H4 (cell line): ENCODE measurements around the gene PRXL2B. TPM values are rescaled to one million over a fixed set of nuclear protein-coding genes. Genes with fewer than 3 reads are reported as not detected.

Source experiments
- DNase-seq: peaks from one replicate; pipeline ENCODE4 v3.0.0-alpha.2; 2015; ENCODE audit warnings: low spot score
- total RNA-seq: library from RNA; depleted of rRNA; stranded (reverse); fragments of >200 nt; shearing (Covaris generic); gene quantifications from 2 replicates; pipeline ENCODE4 v1.2.3, GENCODE V29; 2014

The PRXL2B gene
- total RNA-seq, 1 experiment from 2014 or later: 18.8 TPM

DNA sequence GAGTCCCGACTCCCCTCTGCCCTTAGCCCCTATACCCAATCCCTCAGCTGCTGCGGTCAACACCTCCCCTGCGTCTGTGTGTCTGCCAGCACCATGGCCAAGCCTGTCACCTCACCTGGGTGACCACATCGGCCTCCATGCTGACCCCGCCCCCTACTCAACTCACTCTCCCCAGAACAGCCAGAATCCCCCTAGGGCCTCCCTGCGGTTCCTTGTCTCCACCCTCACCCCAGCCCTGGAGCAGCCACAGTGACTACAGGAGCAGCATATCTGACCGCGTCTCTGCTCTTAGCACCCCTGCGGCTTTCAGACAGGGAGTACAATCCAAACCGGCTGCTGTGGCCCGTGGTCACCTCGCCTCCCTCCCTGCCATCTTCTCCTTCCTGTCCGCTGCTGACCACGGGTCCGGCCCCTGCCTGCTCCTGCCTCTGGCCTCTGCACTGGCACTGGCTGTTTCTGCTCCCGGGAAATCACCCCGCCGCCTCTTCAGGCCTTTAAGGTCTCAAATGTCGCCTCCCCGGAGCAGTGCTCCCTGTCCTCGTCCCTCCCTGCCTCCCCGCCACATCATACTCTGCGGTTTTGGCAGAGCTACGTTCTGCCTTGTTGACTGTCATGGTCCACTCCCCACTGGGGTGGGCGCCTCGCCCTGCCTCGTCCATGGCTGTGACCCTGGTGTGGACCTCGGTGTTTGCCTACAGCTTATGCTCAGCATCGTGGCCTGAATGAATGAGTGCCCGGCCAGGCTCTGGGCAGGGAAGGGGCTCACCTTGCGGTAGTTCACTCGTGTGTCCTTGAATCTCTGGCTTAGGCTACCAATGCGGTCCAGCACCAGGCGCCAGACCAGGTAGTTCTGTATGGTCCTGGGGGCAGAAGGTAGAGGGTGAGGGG, 11.1 kb downstream of the PRXL2B start:
- no peak for DNase-seq

DNA sequence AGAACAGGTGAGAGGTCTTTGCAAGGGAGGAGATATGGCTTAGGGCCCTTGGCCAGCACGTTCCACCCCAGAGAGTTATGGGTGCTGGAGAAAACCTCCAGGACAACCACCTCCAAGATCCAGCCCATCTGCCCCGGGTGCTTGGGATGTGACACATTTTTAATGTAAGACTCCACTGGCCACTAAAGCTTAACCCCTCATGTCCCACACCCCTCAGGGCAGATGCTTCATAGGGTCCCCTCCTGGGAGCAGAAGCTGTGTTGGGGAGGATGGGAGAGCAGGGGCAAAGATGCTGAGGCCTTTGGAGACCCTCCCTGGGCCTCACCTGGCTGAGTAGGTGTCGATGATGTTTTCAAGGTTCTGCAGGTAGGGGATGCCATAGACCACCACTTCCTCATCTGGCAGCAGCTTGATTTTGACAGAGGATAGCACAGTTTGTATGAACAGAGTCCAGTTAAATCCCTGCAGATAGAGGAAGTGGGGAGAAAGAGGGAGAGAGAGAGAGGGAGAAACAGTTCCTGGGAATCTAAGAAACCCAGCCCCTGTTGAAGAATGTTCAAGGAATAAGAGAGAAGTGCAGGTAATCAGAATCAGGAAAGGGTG, 11.9 kb downstream of the PRXL2B start:
- no peak for DNase-seq

DNA sequence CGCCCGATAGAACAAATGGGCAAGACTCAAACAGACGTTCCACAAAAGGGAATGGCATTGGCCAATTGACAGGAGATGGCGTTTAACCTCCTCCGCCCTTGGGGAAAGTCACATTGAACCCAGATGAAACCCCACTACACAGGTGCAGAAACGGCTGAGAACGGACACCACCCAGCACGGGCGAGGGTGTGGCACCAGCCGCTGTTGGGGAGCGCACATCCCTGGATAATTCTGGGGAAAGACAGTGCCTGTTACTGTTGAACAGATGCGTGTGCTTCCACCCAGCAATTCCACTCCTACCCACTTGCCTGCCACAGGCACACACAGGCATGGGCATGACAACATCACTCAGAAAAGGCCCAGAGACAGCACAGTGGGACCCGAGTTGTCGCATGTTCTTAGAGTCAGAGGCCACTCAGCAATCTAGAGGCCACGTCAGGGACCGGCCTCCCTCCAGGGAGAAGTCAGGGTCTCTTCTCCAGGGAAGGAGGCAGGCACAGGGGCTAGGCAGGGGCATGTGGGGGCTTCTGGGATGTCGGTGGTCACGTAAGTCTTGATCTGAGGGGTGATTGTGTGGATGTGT, 15.2 kb downstream of the PRXL2B start:
- DNase-seq: no peak

DNA sequence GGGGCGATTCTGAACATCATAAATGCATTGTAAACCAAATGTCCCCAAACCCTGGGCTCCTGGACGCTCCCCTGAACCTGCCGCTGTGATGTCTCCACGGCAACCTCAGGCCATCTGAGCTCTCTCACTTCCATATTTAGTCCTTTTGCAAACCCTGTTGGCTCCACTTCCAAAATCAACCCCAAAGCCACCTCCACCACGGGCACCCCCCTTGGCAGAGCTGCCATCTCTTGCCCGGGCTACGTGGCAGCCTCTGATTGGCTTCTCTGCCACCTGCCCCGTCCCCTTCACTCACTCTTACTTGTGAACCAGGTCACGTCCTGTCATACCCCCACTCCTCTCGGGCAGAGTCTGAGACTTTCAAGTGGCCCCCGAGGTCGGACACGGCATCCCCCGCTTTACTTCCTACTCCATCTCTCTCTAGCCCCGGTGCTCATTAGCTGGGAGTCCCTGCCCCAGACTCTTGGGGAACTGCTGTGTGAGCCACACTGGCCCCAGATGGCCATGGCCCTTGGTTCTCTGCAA, 15.8 kb downstream of the PRXL2B start:
- no peak for DNase-seq

DNA sequence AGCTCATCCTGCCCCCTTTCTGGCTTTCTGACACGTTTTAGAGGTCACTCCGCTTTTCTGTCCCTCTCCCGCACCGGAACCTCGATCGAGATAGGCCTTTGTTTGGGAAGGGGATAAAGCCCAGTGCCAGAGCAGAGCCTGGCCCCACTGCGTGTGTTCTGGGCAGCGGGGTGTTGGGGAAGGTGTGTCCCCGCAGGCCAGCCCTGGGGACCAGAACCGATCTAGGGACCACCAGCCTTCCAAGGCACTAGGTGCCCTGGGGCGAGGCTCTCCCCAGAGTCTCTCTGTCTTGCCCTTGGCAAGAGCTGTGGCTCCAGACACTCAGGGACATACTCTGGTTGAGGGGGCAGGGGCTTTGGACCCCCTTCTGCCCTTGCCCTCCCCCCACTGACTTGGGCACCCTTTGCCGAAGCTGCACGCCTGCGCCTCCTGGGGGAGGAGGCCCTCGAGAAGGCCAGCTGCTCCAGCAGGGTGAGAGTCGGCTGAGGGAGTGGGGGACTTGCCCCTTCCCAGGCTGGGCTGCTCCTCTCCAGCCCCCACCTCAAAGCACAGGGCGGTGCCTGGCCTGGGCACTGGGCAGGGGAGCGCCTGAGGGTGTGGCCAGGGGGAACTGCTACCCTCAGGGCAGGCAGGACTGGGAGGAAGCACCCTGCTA, 16.4 kb downstream of the PRXL2B start:
- no peak for DNase-seq

DNA sequence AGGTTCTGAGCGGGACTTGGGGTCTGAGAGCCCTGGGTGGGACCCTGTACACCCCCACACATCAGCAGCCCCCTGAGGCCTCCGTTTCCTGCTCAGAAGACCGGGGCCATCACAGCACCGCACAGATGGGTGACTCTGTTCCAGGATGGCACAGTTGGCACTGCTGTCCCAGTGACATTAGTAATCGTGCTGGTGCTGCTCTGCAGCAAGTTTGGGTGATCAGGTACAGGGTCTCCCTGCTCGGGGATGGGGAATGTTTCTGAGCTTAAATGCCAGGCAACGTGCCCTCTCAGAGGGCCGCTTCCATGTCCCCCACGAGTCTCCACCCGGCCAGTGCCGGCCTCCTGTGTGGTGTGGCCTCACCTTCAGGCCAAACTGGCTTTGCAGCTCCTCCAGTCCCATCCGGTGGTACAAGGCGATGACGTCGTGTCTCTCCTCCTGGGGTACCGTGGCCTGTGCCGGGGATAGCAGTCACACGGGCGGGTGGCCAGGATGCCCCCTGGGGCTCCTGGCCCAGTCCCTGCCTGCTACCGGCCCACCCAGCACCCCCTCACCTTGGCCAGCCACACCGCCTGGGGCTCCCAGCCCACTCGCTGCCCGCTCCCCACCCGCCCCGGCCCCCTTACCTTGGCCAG, 17.1 kb downstream of the PRXL2B start:
- DNase-seq: no peak

DNA sequence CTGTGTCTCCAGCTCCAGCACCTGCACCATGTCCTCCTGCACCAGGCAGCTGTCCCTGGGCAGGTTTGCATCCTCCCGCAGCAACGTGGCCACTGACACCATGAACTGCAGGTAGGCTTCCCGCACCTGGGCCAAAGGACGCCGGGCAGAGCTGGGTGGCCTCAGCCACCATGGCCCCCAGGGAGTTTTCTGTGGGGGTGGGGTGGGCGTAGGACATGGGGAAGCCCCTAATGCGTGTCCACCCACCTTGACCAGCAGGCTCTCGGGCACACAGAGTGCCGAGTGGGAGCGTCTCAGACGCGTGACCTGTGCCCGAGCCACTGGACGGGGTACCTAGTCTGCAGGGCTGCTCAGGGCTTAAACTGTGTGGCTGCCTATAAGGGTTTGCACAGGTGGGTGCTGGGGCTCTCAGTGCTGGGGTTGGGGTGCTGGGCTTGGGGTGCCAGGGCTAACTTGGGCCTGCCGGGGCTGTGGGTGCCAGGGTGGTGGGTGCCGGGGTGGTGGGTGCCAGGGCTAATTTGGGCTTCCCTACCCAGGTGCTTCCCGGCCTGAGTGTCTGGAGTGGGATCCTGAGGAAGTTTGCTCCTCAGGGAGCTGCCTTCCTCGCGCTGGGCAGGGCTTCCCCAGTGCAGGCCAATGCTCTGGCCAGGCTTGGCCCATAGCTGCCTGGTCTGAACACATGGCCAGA, 17.7 kb downstream of the PRXL2B start:
- DNase-seq: no peak

DNA sequence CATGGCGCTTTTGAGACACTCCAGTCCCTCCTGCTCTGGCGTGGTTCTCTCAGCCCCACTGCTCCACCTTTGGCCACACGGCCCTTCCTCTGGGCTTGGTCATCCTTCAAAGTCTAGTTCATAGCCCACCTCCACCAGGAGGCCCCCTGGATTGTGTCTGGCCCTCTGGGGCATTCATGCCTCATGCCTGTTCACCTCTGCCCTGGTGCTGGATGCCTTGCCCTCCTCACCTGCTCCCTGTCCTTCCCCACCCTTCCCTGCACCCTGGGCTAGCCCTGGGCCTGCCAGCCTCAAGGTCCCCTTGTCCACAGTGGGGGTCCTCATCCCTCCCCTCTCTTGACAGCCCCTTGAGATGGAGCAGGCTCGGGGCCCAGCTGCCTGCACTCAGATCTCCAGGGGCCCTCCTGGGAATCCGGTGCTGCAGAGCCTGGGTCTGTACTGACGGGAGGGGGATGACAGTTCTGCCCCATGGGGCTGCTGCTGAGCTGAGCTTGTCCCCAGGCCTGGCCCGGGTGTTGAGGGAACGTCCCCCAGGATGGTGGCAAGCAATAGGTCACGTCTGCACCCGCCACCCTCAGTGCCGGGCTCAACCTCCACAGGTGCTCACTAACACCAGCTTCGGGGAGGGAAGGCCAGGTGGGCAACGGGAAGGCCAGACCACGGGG, 18.4 kb downstream of the PRXL2B start:
- no peak for DNase-seq

DNA sequence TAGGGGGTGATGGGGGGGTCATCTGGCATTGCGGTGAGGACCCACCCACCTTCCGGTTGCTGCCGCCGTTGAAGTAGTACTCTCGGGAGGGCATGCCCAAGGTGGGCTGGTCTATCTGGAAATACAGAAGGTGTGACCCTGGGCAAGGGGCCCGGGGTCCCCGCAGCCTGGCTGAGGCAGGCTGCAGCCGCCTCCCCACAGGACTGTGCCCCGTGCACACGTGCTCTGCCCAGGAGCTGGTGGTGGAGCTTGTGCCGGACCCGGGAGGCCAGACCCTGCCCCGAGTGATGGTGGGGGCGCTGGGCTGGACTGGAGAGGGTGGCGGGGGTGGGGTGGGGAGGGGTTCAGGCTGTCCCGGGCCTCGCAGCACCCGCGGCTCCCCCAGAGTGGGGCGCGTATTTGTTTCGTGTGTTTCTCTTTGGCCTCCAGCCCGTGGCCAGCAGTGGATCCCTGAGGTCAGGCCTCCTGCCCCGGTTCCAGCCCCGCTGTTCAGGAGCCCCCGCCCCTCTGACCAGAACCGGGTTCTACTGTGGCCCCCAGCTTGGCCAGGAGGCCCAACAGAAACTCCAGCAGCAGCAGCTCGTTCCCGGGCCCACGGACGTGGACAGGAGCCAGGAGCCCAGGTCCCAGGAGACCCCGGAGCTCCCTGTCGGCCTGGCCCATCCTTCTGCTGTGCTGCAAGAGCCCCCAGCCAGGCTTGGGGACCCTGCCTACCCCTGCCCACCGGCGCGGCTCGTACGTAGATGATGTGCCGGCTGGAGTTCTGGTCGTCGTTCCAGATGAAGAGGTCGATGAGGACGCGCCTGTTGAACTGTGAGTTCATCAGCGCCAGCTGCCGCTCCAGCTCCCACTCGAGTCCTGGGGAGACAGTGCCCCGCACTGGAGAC, 19.2 kb downstream of the PRXL2B start:
- DNase-seq: no peak

DNA sequence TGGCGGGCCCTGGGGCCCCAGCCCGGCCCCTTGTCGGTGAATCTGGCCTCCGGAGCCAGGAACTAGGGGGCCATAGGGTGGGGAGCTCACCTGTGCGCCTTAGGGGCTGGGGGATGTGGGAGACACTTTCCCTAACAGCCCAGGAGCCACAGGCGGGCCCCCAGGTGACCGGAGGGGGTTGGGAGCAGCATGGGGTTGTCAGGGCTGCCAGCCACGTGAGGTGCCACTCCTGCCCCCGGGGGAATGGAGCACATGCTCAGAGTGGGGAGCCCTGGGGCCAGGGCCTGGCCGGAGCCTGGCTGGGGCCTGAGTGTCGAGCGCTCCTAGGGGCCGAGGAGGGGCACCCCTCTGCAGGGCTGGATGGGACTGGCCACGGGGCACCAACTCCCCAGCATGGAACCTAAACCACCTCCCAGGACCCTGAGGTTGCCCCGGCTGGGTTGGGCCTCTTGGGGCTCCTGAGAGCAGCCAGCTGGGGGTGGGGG, 19.9 kb downstream of the PRXL2B start:
- DNase-seq: no peak

DNA sequence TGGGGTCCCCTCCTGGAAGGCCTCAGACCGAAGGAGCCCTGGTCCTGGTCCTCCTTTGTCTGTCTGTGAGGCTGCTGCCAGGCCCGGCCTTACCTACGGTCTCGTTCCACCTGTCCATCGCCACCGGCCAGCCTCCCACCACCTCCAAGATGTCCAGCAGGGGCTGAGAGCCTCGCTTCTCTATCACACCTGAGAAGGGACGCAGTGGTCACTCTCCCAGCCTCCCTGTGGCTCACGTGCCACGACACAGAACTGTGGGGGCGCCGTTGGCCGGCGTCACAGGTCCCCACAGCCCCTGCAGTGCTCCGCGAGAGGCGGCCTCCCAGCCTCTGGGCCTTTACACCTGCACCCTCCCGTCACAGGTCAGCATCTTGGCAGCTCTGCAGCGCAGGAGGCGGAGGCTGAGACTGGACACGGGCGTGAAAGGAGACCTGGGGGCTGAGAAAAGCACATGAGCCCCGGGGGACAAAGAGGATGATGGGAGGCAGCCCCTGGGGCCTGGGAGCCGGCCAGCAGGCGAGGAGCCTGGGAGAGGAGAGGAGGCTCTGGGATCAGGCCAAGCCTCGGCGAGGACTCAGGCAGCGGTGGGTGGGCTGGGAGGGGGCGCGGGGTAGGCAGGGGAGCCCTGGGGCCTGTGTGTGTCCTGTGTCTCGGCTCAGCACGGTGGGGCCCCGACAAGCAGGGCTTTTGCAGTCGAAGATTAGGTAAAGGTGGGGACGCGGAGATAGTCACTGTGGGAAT, 20.5 kb downstream of the PRXL2B start:
- no peak for DNase-seq

DNA sequence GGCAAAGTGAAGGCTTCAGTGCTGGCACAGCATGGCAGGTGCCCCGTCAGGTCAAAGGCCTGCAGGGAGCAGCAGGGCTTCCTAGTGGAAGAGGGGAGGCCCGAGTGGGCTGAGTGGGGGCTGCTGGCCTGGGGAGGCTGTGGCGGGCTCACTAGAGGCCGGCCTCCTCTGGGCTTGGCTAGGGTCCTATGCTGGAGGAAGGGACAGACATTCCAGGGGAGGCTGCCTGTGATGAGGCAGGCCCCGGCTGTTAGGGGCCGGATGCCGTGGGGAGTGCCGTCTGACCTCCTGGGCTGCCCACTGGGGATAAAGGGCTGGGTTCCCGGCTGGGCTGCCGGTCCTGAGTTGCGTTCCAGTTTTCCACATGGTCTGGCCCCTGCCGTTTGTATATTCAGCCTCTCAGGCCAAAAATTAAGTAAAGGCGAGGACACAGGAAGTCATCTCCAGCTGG, 21.1 kb downstream of the PRXL2B start:
- no peak for DNase-seq

DNA sequence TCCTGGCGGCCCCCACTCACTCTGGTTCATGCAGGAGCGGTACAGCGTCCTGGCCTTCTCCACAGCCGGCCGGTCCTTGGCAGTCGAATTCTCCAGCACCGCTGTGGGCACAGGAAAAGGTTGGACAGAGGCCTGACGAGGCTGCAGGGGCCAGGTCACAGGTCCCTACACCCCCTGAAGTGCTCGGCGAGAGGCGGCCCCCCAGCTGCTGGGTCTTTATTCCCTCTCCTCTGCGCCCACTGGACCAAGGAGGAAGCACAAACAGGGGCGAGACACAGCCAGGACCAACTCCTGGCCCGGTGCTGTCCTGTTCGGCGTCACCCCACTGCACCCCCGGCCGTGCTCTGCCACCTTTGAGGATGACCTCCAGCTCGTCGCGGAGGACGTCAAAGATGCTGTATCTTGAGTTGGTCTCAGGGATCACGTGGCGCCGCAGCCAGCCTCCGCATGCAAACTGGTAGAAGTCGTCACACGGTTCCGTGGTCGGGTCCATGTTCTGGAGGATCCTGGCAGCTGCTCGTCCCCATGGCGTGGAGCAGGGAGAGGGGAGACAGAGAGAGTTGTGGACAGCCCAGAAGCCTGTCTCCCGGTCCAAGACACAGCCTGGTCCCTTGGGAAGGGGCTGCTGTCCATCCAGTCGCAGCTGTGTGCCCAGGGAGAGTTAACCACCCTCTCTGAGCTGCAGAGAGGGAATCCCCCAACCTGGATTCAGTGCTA, 22.9 kb downstream of the PRXL2B start:
- DNase-seq: no peak

DNA sequence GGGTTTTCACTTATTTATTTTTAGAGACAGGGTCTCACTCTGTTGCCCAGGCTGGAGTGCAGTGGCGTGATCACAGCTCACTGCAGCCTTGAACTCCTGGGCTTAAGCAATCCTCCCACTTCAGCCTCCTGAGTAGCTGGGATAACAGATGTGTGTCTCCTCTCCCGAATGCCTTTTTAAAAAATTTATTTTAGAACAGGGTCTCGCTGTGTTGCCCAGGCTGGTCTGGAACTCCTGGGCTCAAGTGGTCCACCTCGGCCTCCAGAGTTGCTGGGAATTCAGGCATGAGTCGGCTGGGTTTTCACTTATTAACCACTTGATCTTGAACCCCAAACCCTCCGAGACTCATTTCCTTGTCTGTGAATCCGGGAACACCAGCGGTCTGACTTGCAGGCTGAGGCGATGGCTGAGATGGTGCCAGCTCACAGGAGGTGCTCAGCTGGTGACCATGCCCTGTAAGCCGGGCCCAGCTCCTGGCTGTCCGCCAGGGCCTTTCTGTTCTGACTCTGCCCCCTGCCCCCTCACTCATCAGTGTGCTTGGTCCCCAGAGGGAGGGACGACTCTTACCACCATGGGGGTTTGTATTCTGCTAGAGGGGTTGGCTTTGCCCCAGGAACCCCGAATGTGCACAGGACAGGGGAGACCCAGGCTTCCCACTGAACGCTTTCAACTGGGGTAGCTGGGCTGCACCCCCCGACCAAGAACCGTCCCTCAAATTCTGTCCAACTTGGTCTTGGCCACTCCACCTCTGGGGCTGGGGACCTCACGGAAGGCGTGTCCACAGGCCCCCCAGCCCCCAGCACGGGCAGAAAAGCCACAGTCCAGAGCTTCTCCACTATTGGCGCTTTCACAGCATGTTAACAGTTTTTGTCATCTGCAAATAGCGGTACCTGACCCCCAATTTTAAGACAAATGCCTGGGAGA, 23.7 kb downstream of the PRXL2B start:
- no peak for DNase-seq

DNA sequence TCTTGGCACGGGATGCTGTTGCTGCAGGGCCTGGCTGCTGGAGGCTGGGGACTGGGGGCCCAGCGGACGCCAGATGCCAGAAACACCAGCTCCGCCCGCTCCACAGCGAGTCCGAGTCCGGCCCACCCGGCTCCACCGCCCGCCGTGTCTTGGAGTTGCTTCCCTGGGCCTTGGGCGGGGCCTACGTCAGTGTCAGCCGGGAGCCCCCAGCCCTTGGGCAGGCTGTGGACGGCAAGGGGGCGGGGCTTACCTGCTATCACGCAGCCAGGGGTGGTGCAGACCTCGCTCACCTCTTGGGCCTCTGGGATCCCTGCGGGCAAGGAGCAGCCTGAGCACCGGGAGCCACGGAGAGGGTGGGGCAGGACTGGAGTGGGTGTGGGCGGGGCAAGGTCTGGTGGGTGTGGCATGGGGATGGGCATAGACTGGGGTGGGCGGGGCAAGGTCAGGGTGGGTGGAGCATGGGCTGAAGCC, 24.5 kb downstream of the PRXL2B start:
- no peak for DNase-seq

DNA sequence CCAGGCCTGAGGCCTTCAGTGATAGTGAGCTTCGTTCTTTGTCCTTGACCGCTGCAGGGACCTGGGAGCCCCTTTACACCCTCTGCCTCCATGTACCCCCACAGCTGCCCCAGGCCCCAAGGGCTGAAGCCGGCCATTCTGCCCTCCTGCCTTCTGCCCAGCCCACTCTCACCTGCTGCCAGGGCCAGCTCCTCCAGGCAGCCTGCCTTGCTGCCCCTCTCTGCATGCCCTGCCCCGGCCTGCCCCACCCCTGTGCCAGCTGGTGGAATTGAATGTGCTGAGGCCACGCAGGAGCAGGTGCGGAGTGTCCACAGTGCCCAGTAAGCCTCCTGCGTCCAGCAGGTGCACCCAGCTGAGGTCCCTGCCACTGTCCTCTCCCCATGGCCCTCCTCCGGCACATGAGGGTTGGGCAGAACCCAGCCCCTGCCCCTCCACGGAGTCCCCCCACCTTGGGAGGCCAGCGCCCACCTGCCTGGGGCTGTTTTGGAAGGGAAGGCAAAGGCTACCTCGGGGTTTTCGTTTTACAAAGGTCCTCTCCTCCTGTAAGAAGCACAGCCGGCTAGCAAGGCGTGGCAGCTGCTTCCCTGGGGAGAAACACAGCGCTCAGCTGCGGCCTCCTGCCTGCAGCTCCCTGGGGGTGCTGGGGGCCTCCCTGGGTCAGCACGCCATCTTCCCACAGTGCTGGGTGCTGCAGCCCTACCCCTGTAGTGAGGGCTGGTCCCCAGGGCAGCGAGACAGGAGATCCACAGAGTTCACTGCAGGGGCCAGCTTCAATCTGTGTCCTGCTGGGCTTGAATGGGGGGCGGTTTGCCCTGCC, 25.3 kb downstream of the PRXL2B start:
- DNase-seq: no peak
